ENCODE measurements around the gene SLC25A17. TPM values are rescaled to one million over a fixed set of nuclear protein-coding genes. Genes with fewer than 3 reads are reported as not detected.
A peak's percentile ranks its signal among the peaks of the same experiment; 100 is the strongest.

SLC25A17 gene
- total and polyA plus RNA-seq, 11 donors, result 2.3 to 9.6 (median 4.0) TPM

- DNase-seq, result no peak
- ATAC-seq, result no peak
Measured at GRCh38 chr22:40732999-40733292, 86.2 kb downstream of the SLC25A17 start.

GRCh38 chr22:40729284-40729683 is 89.9 kb downstream of the SLC25A17 start:
- DNase-seq (no peak), ATAC-seq (no peak)
- Histone ChIP-seq H3K27me3 (no peaks in the 10 kb centered on the region), H3K9me3 (no peaks in the 10 kb centered on the region), H3K27ac (no peak overlapping the region), H3K4me3 (no peak overlapping the region), H3K36me3 (no peaks in the 10 kb centered on the region), H3K4me1 (peaks cover 0 to 13% (median 0%) of the 10 kb centered on the region in 12 donors)
- 81 to 100% (median 96%) methylated on average over 6 of the region's 6 CpGs for WGBS, 4 donors
- TF ChIP-seq CTCF (IDR thresholded peaks at IDR 0.05) (no peak), POLR2A (IDR thresholded peaks at IDR 0.05) (no peak)
- intact Hi-C loops (cut with DNase I), result no loop called here

More at GRCh38 chr22:40732999-40733292, 86.2 kb downstream of the SLC25A17 start:
- H3K9me3 ChIP-seq, result no peaks in the 10 kb centered on the region
- TF ChIP-seq POLR2A (IDR thresholded peaks at IDR 0.05) (no peak), CTCF (IDR thresholded peaks at IDR 0.05) (peak in 1 of 12 donors; percentile 1)
- no peaks in the 10 kb centered on the region for H3K27me3 ChIP-seq
- H3K27ac ChIP-seq, result no peak overlapping the region
- intact Hi-C loops (cut with DNase I), result no loop called here
- H3K4me3 ChIP-seq, result no peak overlapping the region
- H3K36me3 ChIP-seq, result no peaks in the 10 kb centered on the region
- H3K4me1 ChIP-seq, result peaks cover 0 to 13% (median 0%) of the 10 kb centered on the region in 12 donors
- WGBS, 4 donors, result 45 to 56% (median 47%) methylated on average over 2 of the region's 2 CpGs

- Histone ChIP-seq H3K27me3 (no peaks in the 10 kb centered on the region), H3K36me3 (no peaks in the 10 kb centered on the region), H3K4me3 (no peak overlapping the region), H3K27ac (peak overlapping the region in 1 of 12 donors; percentile 42), H3K4me1 (peaks cover 0 to 13% (median 0%) of the 10 kb centered on the region in 12 donors), H3K9me3 (no peaks in the 10 kb centered on the region)
- TF ChIP-seq POLR2A (IDR thresholded peaks at IDR 0.05) (no peak), CTCF (IDR thresholded peaks at IDR 0.05) (no peak)
- 47 to 56% (median 53%) methylated on average over 13 of the region's 13 CpGs for WGBS, 4 donors
- ATAC-seq, result no peak
- intact Hi-C loops (cut with DNase I), result no loop called here
- no peak for DNase-seq
Measured at GRCh38 chr22:40728731-40729189, 90.4 kb downstream of the SLC25A17 start.

GRCh38 chr22:40727964-40728615 is 91.1 kb downstream of the SLC25A17 start:
- H3K27me3 ChIP-seq, result no peaks in the 10 kb centered on the region
- no peaks in the 10 kb centered on the region for H3K9me3 ChIP-seq
- ATAC-seq, result no peak
- peak overlapping the region in 1 of 12 donors; percentile 42 for H3K27ac ChIP-seq
- DNase-seq, result no peak
- H3K4me3 ChIP-seq, result no peak overlapping the region
- intact Hi-C loops (cut with DNase I), result no loop called here
- H3K36me3 ChIP-seq, result no peaks in the 10 kb centered on the region
- WGBS, 4 donors, result 92 to 95% (median 94%) methylated on average over 14 of the region's 14 CpGs
- peaks cover 0 to 12% (median 0%) of the 10 kb centered on the region in 12 donors for H3K4me1 ChIP-seq
- TF ChIP-seq CTCF (IDR thresholded peaks at IDR 0.05), result no peak
- TF ChIP-seq POLR2A (IDR thresholded peaks at IDR 0.05), result no peak
